IMR-90 (cell line): ENCODE results near the gene RCN2. TPM values are rescaled to one million over a fixed set of nuclear protein-coding genes. Genes with fewer than 3 reads are reported as not detected.

Experiments
- ATAC-seq: fragments of 200-7000 bp; cut with Tn5 transposase; 2 replicates; pipeline ENCODE4 v1.9.1; 2020; ENCODE audit warnings: low read depth, mild to moderate bottlenecking, moderate library complexity
- BruUV-seq: library from RNA; stranded (reverse); fragments of 400-500 nt; replicated peaks from 2 replicates; lab custom pipeline; 2021; lab: Mats Ljungman, UMichigan
- CTCF ChIA-PET: fragments of 300-600 bp; formaldehyde crosslinking; extraction: SDS; loops from one replicate; lab custom pipeline; 2021; ENCODE audit warnings: antibody characterized with exemption; lab: Yijun Ruan, JAX
- POLR2A ChIA-PET: fragments of 300-600 bp; sonication (Branson Sonifier 250); formaldehyde crosslinking; loops from one replicate; lab custom pipeline; 2022; ENCODE audit warnings: antibody characterized with exemption; ENCODE audit not compliant: unreplicated experiment; lab: Charles Lee
- DNase-seq: peaks from one replicate; pipeline ENCODE4 v3.0.0; 2013
- H2AFZ ChIP-seq: replicated peaks from 2 replicates; pipeline ENCODE3; 2013; ENCODE audit warnings: low read length, mild to moderate bottlenecking; ENCODE audit not compliant: poor library complexity
- H2AK5ac ChIP-seq: 2 replicates; pipeline ENCODE4 v1.6.1; 2013; ENCODE audit warnings: low read depth, low read length, inconsistent platforms
- H2AK9ac ChIP-seq: replicated peaks from 2 replicates; pipeline ENCODE3; 2013; ENCODE audit warnings: mild to moderate bottlenecking, low read depth, low read length, moderate library complexity; ENCODE audit not compliant: poor library complexity
- H2BK120ac ChIP-seq: 2 replicates; pipeline ENCODE4 v1.6.1; 2013; ENCODE audit warnings: low read depth, low read length, inconsistent platforms
- H2BK15ac ChIP-seq: 3 replicates; pipeline ENCODE4 v1.6.1; 2013; ENCODE audit warnings: low read depth, low read length, inconsistent platforms
- H2BK20ac ChIP-seq: 2 replicates; pipeline ENCODE4 v1.6.1; 2013; ENCODE audit warnings: low read depth, mild to moderate bottlenecking, inconsistent platforms, low read length, moderate library complexity
- H2BK5ac ChIP-seq: 2 replicates; pipeline ENCODE4 v1.6.1; 2013; ENCODE audit warnings: mild to moderate bottlenecking, low read depth, low read length, inconsistent platforms; ENCODE audit not compliant: poor library complexity, severe bottlenecking
- H3K14ac ChIP-seq: replicated peaks from 2 replicates; pipeline ENCODE4 v1.6.1; 2013; ENCODE audit warnings: low read depth, low read length, inconsistent platforms
- H3K18ac ChIP-seq: 2 replicates; pipeline ENCODE4 v1.6.1; 2013; ENCODE audit warnings: low read depth, low read length, control low read depth
- H3K23ac ChIP-seq: 2 replicates; pipeline ENCODE4 v1.6.1; 2013; ENCODE audit warnings: low read depth, low read length, inconsistent platforms
- H3K27ac ChIP-seq: 2 replicates; pipeline ENCODE4 v1.5.1; 2013; ENCODE audit warnings: mild to moderate bottlenecking, control low read depth, low read length; ENCODE audit not compliant: insufficient read depth
- H3K27me3 ChIP-seq: 2 replicates; pipeline ENCODE4 v1.6.1; 2013; ENCODE audit warnings: low read length; ENCODE audit not compliant: control insufficient read depth, insufficient read depth
- H3K36me3 ChIP-seq: 2 replicates; pipeline ENCODE4 v1.6.1; 2013; ENCODE audit warnings: low read length, mixed read lengths; ENCODE audit not compliant: control insufficient read depth, insufficient read depth
- H3K4ac ChIP-seq: 2 replicates; pipeline ENCODE4 v1.6.1; 2013; ENCODE audit warnings: low read depth, low read length, inconsistent platforms
- H3K4me1 ChIP-seq: 2 replicates; pipeline ENCODE4 v1.6.1; 2013; ENCODE audit warnings: low read length, mixed read lengths; ENCODE audit not compliant: control insufficient read depth, insufficient read depth
- H3K4me2 ChIP-seq: 2 replicates; pipeline ENCODE4 v1.6.1; 2013; ENCODE audit warnings: low read depth, mild to moderate bottlenecking, control low read depth, low read length, moderate library complexity
- H3K4me3 ChIP-seq: 2 replicates; pipeline ENCODE4 v1.5.1; 2013; ENCODE audit warnings: low read depth, mild to moderate bottlenecking, control low read depth, low read length, moderate library complexity; ENCODE audit not compliant: insufficient read depth
- H3K56ac ChIP-seq: 2 replicates; pipeline ENCODE4 v1.6.1; 2013; ENCODE audit warnings: low read length, inconsistent platforms; ENCODE audit not compliant: insufficient read depth; ENCODE audit errors: extremely low read depth
- H3K79me1 ChIP-seq, 2 experiments: 2 replicates each; pipeline ENCODE4 v1.6.1; 2013; ENCODE audit warnings: low read length in 2 of 2, inconsistent platforms in 1 of 2, low read depth in 1 of 2
- H3K9ac ChIP-seq: 2 replicates; pipeline ENCODE4 v1.6.1; 2013; ENCODE audit warnings: low read depth, low read length, control low read depth
- H3K9me1 ChIP-seq: 2 replicates; pipeline ENCODE4 v1.6.1; 2013; ENCODE audit warnings: low read length, inconsistent platforms; ENCODE audit not compliant: insufficient read depth
- H3K9me3 ChIP-seq: 2 replicates; pipeline ENCODE4 v1.6.1; 2013; ENCODE audit warnings: low read length; ENCODE audit not compliant: control insufficient read depth, insufficient read depth
- H4K20me1 ChIP-seq: 2 replicates; pipeline ENCODE4 v1.6.1; 2013; ENCODE audit warnings: low read length, inconsistent platforms; ENCODE audit not compliant: insufficient read depth
- H4K5ac ChIP-seq: 2 replicates; pipeline ENCODE4 v1.6.1; 2013; ENCODE audit warnings: mild to moderate bottlenecking, low read depth, low read length, control low read depth
- H4K8ac ChIP-seq, 2 experiments: 2 replicates each; pipeline ENCODE4 v1.6.1; 2013; ENCODE audit warnings: low read depth in 2 of 2, low read length in 2 of 2, control low read depth in 1 of 2, inconsistent platforms in 1 of 2
- H4K91ac ChIP-seq: 2 replicates; pipeline ENCODE4 v1.6.1; 2013; ENCODE audit warnings: low read depth, low read length, inconsistent platforms; ENCODE audit not compliant: insufficient read depth
- BHLHE40 ChIP-seq: fragments of 150-350 bp; IDR thresholded peaks from 2 replicates; pipeline ENCODE4 v1.6.1; 2016; ENCODE audit warnings: mild to moderate bottlenecking, low read depth, low read length
- CEBPB ChIP-seq: IDR thresholded peaks from 2 replicates; pipeline ENCODE4 v1.6.1; 2012; ENCODE audit warnings: low read depth, low read length, improper control_type of control experiment
- CHD1 ChIP-seq: IDR thresholded peaks from 2 replicates; pipeline ENCODE4 v1.6.1; 2012; ENCODE audit warnings: low read depth, low read length, improper control_type of control experiment
- FOS ChIP-seq: fragments of 150-350 bp; IDR thresholded peaks from 2 replicates; pipeline ENCODE4 v1.6.1; 2016; ENCODE audit warnings: low read depth, low read length
- MAFK ChIP-seq: IDR thresholded peaks from 2 replicates; pipeline ENCODE4 v1.6.1; 2012; ENCODE audit warnings: low read depth, low read length, improper control_type of control experiment
- MAZ ChIP-seq: IDR thresholded peaks from 2 replicates; pipeline ENCODE4 v1.6.1; 2012; ENCODE audit warnings: low read depth, mild to moderate bottlenecking, low read length, improper control_type of control experiment, moderate library complexity, borderline replicate concordance
- MXI1 ChIP-seq: IDR thresholded peaks from 2 replicates; pipeline ENCODE4 v1.6.1; 2012; ENCODE audit warnings: low read depth, mild to moderate bottlenecking, low read length, moderate library complexity, borderline replicate concordance
- NFE2L2 ChIP-seq: fragments of 150-350 bp; IDR thresholded peaks from 2 replicates; pipeline ENCODE4 v1.6.1; 2016; ENCODE audit warnings: low read depth, mild to moderate bottlenecking, low read length
- POLR2A ChIP-seq: IDR thresholded peaks from 2 replicates; pipeline ENCODE4 v1.6.1; 2012; ENCODE audit warnings: mild to moderate bottlenecking, low read depth, low read length
- RAD21 ChIP-seq: IDR thresholded peaks from 2 replicates; pipeline ENCODE4 v1.6.1; 2012; ENCODE audit warnings: low read length, improper control_type of control experiment
- RCOR1 ChIP-seq: IDR thresholded peaks from 2 replicates; pipeline ENCODE4 v1.6.1; 2012; ENCODE audit warnings: mild to moderate bottlenecking, low read length, improper control_type of control experiment; ENCODE audit not compliant: insufficient replicate concordance
- RFX5 ChIP-seq: IDR thresholded peaks from 2 replicates; pipeline ENCODE4 v1.8.0; 2012; ENCODE audit warnings: low read depth, mild to moderate bottlenecking, low read length, moderate library complexity
- SMC3 ChIP-seq: fragments of 150-350 bp; IDR thresholded peaks from 2 replicates; pipeline ENCODE4 v1.6.1; 2016; ENCODE audit warnings: low read depth, mild to moderate bottlenecking, antibody characterized with exemption, low read length, moderate library complexity
- WGBS, 2 experiments: methylation state at CpG; one replicate each; pipeline versions ENCODE4 v1.1.5 to v1.1.7; 2013; ENCODE audit warnings: missing lambda C conversion rate in 2 of 2; ENCODE audit not compliant: insufficient read length in 1 of 2; ENCODE audit errors: extremely low coverage in 2 of 2; 5-methylcytosine and 5-hydroxymethylcytosine counted together
- dilution Hi-C: fragments of 300-500 bp; cut with HindIII; formaldehyde crosslinking; loops from one replicate; pipeline ENCODE4 v1.14.3; 2018; ENCODE audit warnings: low sequenced_read_pairs; ENCODE audit not compliant: unreplicated experiment
- in situ Hi-C: fragments of 300-500 bp; cut with MboI; formaldehyde crosslinking; loops from 3 replicates; pipeline ENCODE4 v1.14.3; 2019; ENCODE audit warnings: low sequenced_read_pairs, inconsistent platforms, mixed read lengths
- intact Hi-C: fragments of 100-400 bp; cut with micrococcal nuclease; formaldehyde crosslinking; loops from 2 replicates; pipeline ENCODE4 v1.10.0; 2022
- polyA plus RNA-seq, 3 experiments: library from polyadenylated mRNA; depleted of rRNA; stranded (reverse); fragments of >200 nt; gene quantifications; 2 replicates each; pipeline ENCODE4 v1.2.3, GENCODE V29; 2012; ENCODE audit warnings: low replicate concordance in 1 of 3
- total RNA-seq: library from RNA; depleted of rRNA; stranded (reverse); fragments of >200 nt; gene quantifications from 2 replicates; pipeline ENCODE4 v1.2.3, GENCODE V29; 2012
- TF ChIP-seq, protein P1 (sequence below): fragments of 150-350 bp; IDR thresholded peaks from 2 replicates; pipeline ENCODE4 v1.6.1; 2016; ENCODE audit warnings: low read depth, mild to moderate bottlenecking, low read length, moderate library complexity, borderline replicate concordance
- TF ChIP-seq, protein P2 (sequence below): conservative IDR thresholded peaks from 2 replicates; pipeline ENCODE4 v1.5.1; 2012; ENCODE audit warnings: mild to moderate bottlenecking, low read depth, low read length, improper control_type of control experiment
- TF ChIP-seq, protein P3 (sequence below): fragments of 150-350 bp; IDR thresholded peaks from 2 replicates; pipeline ENCODE4 v1.6.1; 2017; ENCODE audit warnings: mild to moderate bottlenecking, antibody characterized with exemption, low read length, low read depth

The RCN2 gene
- total and polyA plus RNA-seq, 2 of the 4 experiments (the other 2 are of a cell fraction), result 12.0 to 56.5 TPM

DNA sequence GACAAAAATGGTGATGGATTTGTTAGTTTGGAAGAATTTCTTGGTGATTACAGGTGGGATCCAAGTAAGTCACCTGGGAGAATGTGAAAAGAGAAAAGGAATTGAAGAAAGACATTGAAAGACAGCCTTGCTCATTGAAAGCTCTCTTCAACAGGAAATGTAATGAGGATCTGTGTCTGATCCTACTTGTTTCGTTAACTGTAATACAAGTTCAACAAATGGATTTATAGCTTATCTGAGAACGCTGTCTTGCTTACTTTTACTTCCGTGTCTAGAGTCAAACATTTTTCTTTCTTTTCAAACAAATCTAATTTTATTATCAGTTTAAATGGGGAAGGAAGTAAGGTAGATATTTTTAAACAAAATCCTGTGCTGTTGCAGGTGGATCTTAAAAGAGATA, 15.9 kb downstream of the RCN2 start:
- no peaks in the 10 kb centered on the region for H3K27me3 ChIP-seq

More for the DNA sequence above, 15.9 kb downstream of the RCN2 start:
- no peaks in the 10 kb centered on the region for H3K9me3 ChIP-seq
- no peak overlapping the region for H3K23ac ChIP-seq
- H2AK5ac ChIP-seq, result no peak overlapping the region
- no peak overlapping the region for H3K56ac ChIP-seq
- H3K4me2 ChIP-seq, result no peak overlapping the region
- H4K8ac ChIP-seq, result no peak overlapping the region
- H2BK15ac ChIP-seq, result no peak overlapping the region
- no CpG with 5 or more reads among the region's 3 CpGs for WGBS, 2 experiments
- dilution Hi-C loops (no loop called here), intact Hi-C loops (no loop called here), in situ Hi-C loops (no loop called here)
- ChIA-PET POLR2A (no interaction called here), CTCF (interaction anchor here (0.7 to 1.2 kb wide), 2 partner anchors 12 to 76 kb away, joined by 3 read pairs; no protein-coding TSS in a partner anchor)
- ATAC-seq (no peak), DNase-seq (no peak)
- no peak overlapping the region for H3K27ac ChIP-seq
- TF ChIP-seq NFE2L2 (no peak), POLR2A (no peak), FOS (no peak), SMC3 (no peak), MXI1 (no peak), BHLHE40 (no peak), RFX5 (no peak), MAFK (no peak), CHD1 (no peak), MAZ (no peak), RCOR1 (no peak), CEBPB (no peak), RAD21 (no peak)
- TF ChIP-seq, protein P1, sequence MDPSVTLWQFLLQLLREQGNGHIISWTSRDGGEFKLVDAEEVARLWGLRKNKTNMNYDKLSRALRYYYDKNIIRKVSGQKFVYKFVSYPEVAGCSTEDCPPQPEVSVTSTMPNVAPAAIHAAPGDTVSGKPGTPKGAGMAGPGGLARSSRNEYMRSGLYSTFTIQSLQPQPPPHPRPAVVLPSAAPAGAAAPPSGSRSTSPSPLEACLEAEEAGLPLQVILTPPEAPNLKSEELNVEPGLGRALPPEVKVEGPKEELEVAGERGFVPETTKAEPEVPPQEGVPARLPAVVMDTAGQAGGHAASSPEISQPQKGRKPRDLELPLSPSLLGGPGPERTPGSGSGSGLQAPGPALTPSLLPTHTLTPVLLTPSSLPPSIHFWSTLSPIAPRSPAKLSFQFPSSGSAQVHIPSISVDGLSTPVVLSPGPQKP, result no peak
- TF ChIP-seq, protein P2, sequence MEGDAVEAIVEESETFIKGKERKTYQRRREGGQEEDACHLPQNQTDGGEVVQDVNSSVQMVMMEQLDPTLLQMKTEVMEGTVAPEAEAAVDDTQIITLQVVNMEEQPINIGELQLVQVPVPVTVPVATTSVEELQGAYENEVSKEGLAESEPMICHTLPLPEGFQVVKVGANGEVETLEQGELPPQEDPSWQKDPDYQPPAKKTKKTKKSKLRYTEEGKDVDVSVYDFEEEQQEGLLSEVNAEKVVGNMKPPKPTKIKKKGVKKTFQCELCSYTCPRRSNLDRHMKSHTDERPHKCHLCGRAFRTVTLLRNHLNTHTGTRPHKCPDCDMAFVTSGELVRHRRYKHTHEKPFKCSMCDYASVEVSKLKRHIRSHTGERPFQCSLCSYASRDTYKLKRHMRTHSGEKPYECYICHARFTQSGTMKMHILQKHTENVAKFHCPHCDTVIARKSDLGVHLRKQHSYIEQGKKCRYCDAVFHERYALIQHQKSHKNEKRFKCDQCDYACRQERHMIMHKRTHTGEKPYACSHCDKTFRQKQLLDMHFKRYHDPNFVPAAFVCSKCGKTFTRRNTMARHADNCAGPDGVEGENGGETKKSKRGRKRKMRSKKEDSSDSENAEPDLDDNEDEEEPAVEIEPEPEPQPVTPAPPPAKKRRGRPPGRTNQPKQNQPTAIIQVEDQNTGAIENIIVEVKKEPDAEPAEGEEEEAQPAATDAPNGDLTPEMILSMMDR, result no peak
- TF ChIP-seq, protein P3, sequence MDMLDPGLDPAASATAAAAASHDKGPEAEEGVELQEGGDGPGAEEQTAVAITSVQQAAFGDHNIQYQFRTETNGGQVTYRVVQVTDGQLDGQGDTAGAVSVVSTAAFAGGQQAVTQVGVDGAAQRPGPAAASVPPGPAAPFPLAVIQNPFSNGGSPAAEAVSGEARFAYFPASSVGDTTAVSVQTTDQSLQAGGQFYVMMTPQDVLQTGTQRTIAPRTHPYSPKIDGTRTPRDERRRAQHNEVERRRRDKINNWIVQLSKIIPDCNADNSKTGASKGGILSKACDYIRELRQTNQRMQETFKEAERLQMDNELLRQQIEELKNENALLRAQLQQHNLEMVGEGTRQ, result no peak
- no peak overlapping the region for H2AK9ac ChIP-seq
- H3K14ac ChIP-seq, result no peak overlapping the region
- H4K91ac ChIP-seq, result no peak overlapping the region
- H3K18ac ChIP-seq, result no peak overlapping the region
- no peak overlapping the region for H4K5ac ChIP-seq
- peaks cover 7% of the 10 kb centered on the region for H3K4me1 ChIP-seq
- H2AFZ ChIP-seq, result no peak overlapping the region
- no peak overlapping the region for H3K4me3 ChIP-seq
- H2BK5ac ChIP-seq, result no peak overlapping the region
- BruUV-seq, result no TSS peak
- H3K4ac ChIP-seq, result no peak overlapping the region
- H3K79me1 ChIP-seq, result peaks cover 3 to 14% of the 10 kb centered on the region in 2 experiments; a peak in 2 of 4 replicates
- no peak overlapping the region for H3K9ac ChIP-seq
- H3K36me3 ChIP-seq, result peaks cover 9% of the 10 kb centered on the region
- peaks cover 2% of the 10 kb centered on the region; the same call in 1 of the 2 replicates for H4K20me1 ChIP-seq
- H3K9me1 ChIP-seq, result peaks cover 3% of the 10 kb centered on the region
- H2BK120ac ChIP-seq, result no peak overlapping the region
- H2BK20ac ChIP-seq, result no peak overlapping the region
